ENCODE results near the gene UQCC5.

Gene UQCC5

DNA sequence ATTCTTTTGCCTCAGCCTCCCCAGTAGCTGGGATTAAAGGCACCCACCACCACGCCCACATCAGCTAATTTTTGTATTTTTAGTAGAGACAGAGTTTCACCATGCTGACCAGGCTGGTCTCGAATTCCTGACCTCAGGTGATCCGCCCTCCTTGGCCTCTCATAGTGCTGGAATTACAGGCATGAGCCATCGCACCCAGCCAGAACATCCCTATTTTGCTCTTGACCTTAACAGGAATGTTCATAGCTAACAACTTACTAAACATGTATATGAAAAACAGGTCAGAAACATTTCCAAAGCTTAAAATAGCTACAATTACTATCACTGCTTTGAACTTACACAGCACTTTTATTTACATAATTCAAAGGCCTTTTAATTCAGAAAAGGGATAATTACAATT is 33.7 kb downstream of the UQCC5 start:
- no peak for DNase-seq (ENCODE audit: low read depth in 2 of 2)

DNA sequence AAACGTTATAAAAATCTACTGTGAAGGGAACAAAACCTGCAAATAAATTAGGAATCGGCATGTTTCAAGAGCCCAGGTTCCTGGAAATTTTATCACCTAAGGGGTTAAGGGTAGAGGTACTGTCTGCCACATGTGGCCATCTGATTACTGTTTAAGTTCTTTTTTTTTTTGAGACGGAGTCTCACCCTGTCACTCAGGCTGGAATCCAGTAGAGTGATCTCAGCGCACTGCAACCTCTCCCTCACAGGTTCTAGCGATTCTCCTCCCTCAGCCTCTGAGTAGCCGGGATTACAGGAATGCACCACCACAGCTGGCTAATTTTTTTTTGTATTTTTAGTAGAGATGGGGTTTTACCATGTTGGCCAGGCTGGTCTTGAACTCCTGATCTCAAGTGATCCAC is 35.8 kb downstream of the UQCC5 start:
- no peak for DNase-seq (ENCODE audit: low read depth in 2 of 2)

DNA sequence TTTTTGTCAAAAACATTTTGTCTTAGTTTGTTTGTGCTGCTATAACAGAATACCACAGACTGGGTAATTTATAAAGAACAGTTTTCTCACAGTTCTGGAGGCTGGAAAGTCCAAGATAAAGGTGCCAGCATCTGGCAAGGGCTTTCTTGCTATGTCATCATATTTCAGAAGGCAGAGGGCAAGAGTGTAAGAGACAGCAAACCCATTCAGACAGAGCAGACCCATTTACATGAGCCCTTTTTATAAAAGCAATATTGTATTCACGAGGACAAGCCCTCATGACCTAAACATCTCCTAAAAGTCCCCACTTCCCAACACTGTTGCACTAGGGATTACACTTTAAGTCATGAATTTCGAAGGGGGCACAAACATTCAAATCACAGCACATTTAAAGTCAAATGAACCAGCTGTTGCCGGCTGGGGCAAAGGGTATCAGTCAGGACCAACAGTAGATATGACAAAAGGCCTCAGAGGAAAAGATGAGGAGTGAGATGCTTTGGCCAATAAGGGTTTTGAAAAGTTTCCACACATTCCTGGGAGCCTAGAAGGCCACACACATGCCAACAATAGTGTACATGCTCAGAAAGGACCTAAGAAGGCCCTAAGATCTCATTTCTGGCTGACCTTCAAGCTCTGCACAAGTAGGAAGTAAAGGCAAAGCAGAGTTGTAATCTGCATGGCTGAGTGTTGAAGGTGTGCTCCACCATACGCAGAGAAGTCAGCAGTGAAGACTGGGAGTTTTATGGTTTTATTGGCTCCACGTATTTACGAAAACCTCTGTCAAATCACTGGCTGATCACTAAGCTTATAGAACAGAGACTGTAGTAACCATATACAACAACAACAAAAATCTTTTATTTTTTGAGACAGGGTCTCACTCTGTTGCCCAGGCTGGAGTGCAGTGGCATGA is 37.9 kb downstream of the UQCC5 start:
- no peak for DNase-seq (ENCODE audit: low read depth in 2 of 2)
